Testis (tissue), 2 donors: ENCODE results near the gene H1-8.

Experiments used
- POLR2A ChIP-seq: fragments of 450-650 bp; IDR thresholded peaks from one replicate; pipeline ENCODE4 v1.6.1; 2017; ENCODE audit warnings: antibody characterized with exemption, mild to moderate bottlenecking, moderate library complexity
- TF ChIP-seq, protein P1 (sequence below), 3 experiments: fragments of 450-650 bp in 2 of 3; fragments of 200-600 bp in 1 of 3; sonication (generic) in 1 of 3; IDR thresholded peaks; one replicate each; pipeline ENCODE4 v1.5.1; 2016 to 2019; ENCODE audit warnings: antibody characterized with exemption in 3 of 3, mild to moderate bottlenecking in 2 of 3, moderate library complexity in 1 of 3

DNA sequence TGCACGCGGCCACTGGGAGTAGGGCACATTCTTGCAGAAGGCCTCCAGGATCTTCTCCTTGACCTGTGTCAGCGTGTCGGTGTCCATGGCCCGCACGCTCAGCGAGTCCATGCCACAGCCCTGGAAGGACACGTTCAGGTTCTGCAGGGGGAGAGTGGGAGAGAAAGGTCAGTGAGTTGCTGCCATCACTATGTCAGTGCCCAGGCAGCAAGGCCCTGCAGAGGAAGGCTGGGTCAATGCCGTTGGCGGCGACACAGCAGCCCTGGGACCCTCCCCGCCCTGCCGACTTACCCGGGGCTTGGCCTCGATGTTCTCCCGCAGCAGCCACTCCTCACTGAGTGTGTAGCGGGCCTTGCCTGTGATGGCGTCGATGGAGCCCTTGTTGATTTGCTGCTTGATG, 19.8 kb downstream of the H1-8 start:
- TF ChIP-seq, protein P1, sequence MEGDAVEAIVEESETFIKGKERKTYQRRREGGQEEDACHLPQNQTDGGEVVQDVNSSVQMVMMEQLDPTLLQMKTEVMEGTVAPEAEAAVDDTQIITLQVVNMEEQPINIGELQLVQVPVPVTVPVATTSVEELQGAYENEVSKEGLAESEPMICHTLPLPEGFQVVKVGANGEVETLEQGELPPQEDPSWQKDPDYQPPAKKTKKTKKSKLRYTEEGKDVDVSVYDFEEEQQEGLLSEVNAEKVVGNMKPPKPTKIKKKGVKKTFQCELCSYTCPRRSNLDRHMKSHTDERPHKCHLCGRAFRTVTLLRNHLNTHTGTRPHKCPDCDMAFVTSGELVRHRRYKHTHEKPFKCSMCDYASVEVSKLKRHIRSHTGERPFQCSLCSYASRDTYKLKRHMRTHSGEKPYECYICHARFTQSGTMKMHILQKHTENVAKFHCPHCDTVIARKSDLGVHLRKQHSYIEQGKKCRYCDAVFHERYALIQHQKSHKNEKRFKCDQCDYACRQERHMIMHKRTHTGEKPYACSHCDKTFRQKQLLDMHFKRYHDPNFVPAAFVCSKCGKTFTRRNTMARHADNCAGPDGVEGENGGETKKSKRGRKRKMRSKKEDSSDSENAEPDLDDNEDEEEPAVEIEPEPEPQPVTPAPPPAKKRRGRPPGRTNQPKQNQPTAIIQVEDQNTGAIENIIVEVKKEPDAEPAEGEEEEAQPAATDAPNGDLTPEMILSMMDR (IDR thresholded peaks at IDR 0.05) = no peak
- no peak for TF ChIP-seq POLR2A
